ENCODE data around the gene SYT15B.
"Not testable (repeated sequence)": the region's sequence is repeated elsewhere in the genome, so short reads cannot be mapped to it uniquely, and the experiment has no call there.

DNA sequence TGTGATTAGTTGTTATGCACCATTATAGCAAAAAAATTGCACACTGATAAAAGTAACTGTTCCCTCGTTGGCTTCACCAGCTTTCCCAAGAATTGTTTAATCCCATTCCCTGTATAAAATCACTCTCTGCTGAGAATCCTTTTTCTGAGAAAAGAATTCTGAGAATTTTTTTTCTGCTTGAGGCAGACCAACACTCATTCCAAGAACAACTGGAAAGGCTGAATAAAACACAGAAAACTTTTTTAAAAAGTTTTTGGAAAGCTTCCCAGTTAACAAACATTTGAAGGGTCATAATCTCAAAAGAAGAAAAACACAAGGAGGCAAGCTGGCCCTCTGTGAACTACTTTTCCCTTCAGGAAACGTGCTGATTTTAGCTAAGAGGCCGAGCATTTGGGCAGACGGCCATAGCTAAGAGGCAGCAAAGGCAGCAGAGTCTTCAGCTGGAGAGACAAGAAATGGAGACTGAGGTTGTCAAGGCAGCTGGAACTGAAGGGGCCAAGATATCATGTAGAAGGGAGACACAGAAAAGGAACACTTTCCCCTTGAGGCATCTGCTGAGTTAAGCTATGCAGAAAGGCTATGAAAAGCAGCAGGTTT, 16.5 kb downstream of the SYT15B start:
- TF ChIP-seq FOXM1 (IDR thresholded peaks at IDR 0.05; ENCODE audit: borderline replicate concordance); FOXK2 (IDR thresholded peaks at IDR 0.05); BHLHE40 (IDR thresholded peaks at IDR 0.05; ENCODE audit: borderline replicate concordance); SP1 (IDR thresholded peaks at IDR 0.05); FOXA1 (IDR thresholded peaks at IDR 0.05); ELF4 (IDR thresholded peaks at IDR 0.05); TARDBP (IDR thresholded peaks at IDR 0.05); CTBP1 (IDR thresholded peaks at IDR 0.05; ENCODE audit: borderline replicate concordance); ARNT (IDR thresholded peaks at IDR 0.05); ZNF384 (IDR thresholded peaks at IDR 0.05); SUZ12 (IDR thresholded peaks at IDR 0.05): not testable (repeated sequence)
- TF ChIP-seq, protein P1, sequence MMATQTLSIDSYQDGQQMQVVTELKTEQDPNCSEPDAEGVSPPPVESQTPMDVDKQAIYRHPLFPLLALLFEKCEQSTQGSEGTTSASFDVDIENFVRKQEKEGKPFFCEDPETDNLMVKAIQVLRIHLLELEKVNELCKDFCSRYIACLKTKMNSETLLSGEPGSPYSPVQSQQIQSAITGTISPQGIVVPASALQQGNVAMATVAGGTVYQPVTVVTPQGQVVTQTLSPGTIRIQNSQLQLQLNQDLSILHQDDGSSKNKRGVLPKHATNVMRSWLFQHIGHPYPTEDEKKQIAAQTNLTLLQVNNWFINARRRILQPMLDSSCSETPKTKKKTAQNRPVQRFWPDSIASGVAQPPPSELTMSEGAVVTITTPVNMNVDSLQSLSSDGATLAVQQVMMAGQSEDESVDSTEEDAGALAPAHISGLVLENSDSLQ (IDR thresholded peaks at IDR 0.05) = not testable (repeated sequence)
